ENCODE data around the gene OTOF.

The OTOF gene

DNA sequence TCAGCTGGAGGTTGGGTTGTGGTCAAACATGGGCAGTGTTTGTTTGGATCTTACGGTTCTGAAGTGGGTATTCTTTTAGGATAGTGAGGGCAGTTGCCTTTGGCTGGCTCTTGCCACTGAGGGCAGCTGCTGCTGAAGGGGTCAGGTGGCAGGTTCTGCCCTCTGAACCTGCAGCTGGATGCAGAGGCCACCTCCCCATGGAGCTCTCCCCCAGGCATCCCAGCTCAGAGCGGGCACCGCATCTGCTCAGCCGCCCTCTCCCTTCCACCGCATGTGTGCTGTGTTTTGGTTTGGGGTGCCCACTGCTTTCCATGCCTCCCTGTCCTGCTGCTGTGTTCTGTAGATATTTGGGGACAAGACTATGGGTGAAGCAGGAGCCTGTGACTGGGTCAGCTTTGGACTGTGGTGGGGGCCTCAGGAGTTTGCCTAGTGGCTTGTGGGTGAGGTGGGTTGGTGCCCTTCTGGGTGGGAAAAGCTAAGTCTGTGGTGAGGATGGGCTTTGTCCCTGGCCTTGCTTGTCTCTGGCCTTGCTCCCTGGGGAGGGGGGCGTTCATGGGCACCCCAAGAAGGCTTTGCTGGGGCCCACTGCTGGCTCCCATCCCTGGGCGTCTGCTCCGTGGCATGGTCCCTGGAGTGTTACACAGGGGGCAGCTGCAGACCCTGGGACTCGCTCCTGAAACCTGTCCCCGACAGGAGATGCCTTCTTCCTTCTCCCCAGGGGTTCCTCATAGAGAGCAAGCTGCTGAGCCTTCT lies 28.5 kb downstream of the OTOF start:
- no peak for DNase-seq (ENCODE audit: low spot score)

DNA sequence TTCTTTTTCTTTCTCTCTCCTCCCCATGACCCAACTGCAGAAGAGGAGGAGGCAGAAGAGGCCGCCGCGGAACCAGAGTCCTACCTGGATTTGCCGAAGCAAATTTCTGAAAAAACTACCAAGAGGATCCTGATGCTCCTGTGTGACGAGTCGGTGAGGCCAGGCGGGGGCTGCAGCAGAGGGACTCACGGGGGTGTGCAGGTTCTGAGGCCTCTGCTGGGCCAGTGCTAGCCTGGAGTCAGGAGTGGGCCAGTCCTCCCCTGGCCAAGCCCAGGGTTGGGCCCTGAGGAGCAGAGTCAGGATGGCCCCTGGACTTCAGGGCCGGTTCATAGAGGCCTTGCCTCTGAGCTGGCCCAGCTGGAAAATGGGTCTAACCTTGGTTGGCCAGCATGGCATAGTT lies 29.3 kb downstream of the OTOF start:
- no peak for DNase-seq (ENCODE audit: low spot score)

DNA sequence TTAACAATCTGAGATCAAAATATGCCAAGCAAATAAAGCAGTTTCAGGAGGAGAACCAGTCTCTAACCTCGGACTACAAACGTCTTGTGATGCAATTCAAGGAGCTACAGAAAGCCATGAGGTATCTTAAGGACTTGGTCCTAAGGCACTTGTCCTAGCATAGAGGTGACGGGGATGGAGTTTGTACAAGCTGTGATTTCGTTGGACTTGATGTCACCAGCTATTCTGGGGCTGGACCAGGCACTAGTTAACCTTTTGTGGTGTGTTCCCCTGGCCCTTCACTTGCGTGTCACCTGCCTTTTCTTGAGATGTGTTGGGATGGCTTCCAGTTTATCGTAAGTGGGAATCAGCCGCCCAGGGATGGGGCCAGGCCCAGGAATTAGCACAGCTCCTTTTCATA lies 33.7 kb downstream of the OTOF start:
- DNase-seq (ENCODE audit: low spot score) = no peak

DNA sequence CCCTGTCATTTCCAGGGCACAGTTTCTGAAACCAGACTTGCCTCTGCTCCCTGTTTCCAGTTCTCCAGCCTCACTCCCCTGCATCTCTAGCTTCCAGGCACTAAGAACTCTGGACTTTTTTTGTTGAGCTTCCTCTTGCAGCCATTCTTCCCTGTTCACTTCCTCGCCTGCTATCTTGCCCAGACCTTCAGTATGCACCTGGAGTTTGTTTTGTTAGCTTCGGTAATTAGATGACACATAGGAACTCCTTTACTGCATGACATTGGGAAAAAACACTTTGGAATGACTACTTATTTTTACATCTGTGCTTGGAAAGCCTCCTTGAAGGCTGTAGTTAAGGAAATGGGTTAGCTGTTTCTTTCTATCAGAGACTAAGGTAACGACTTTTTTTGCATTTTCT lies 35.2 kb downstream of the OTOF start:
- no peak for DNase-seq (ENCODE audit: low spot score)

DNA sequence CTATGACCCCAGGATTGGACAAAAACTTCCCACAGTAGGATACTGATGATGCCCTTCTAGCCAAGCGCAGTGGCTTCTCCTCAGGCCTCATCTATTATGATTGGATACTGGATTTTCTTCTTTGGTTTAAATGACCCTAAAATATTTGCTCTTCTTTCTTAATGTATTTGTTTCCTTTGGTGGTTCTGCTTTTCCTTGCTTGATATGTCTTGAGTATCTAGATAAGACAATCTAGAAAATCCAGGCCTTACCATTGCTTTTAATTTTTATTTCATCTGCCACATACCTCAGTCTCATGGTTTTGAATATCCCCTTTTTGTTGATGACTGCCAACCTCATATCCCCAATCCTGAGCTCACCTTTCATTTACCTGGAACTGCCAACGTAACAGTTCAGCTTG lies 35.6 kb downstream of the OTOF start:
- no peak for DNase-seq (ENCODE audit: low spot score)

DNA sequence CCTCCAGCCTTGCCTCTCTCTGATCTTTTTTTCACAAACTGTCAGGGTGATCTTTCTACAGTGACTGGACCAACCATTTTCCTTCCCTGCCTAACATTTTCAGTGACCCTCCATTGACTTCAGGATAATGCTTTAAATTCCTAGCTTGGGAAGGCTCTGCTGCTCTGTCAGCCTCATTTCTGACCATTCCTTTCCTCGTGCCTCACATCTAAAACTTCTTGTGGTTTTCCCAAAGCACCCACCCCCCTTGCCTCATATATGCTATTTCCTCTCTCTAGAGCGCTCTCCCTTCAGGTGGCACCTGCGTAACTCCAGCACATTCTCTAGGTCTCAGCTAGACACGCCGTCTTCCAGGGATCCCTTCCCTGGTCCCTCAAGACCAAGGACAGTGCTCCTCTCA lies 39.0 kb downstream of the OTOF start:
- no peak for DNase-seq (ENCODE audit: low spot score)

DNA sequence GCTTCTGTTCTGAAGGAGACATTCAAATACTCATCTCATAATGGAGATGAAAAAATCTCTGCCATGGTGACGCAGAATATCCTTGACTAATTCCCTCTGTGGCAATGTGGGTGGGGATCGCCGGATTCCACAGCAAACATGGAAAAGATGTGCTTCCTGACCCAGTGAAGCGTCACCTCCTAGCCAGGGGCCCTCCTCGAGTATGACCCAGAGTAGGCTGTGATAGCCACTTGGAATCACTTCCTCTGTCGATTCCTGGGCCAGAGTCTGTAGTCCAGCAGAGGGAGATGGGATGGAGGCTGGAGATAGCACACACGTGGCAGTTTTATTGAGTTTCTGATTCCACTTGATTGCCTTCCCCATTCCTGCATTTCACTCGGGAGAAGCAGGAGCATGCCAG lies 39.4 kb downstream of the OTOF start:
- no peak for DNase-seq (ENCODE audit: low spot score)

DNA sequence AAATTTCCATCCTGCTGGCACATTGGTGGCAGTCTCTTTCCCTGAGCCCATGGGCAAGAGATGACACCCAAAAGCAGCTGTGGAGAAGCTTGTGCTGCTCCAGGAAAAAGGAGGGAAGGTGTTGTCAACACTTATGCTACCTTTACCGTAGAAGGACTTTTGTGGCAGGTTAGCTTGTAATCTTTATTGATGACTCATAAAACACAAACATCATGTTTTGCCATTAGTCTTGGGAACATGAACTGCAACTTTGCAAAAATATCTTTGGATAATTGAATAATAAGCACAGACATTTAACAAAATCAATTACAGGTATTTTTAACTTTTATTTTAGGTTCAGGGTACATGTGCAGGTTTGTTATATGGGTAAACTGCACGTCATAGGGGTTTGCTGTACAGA lies 42.8 kb downstream of the OTOF start:
- no peak for DNase-seq (ENCODE audit: low spot score)

DNA sequence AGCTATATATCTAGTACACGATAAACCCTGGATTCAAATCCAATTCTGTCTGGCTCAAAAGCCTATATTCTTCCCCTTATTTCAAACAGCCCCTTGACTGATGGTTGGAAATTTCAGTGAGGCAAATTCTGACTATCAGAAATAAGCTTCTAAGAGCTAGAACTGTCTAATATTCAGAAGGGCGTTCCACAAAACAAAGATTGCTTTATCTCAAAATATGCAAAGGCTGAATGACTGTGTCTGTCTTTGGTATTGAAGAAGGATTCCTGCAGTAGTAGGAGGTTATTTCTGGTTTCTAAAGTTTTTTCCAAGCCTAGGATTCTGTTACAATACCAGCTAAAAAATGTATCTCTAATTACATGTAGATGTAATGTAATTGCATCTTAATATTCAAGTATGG lies 45.1 kb downstream of the OTOF start:
- no peak for DNase-seq (ENCODE audit: low spot score)

DNA sequence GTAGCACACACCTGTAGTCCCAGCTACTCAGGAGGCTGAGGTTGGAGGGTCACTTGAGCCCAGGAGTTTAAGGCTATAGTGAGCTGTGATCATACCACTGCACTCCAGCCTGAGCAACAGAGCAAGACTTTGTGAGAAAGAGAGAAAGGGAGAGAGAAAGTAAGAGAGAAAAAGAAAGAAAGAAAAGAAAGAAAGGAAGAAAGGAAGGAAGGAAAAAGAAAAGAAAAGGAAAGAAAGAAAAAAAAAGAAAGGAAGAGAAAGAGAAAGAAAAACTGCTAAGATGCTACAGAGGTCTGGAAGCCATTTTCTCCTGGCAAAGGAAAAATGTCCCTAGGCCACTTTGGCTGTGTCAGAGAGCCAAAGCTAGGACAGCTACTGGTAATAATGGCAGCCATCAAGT lies 45.6 kb downstream of the OTOF start:
- DNase-seq (ENCODE audit: low spot score) = no peak

DNA sequence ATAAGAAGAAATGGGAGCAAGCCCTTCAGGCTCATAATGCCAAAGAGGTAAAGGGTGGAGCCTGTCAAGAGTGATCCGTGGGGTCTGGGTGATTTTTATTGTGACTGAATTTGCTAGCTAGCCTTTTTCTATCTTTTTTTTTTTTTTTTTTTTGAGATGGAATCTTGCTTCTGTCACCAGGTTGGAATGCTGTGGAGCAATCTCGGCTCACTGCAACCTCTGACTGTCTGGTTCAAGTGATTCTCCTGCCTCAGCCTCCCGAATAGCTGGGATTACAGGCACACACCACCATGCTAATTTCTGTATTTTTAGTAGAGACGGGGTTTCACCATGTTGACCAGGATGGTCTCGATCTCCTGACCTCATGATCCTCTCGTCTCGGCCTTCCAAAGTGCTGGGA lies 47.1 kb downstream of the OTOF start:
- DNase-seq (ENCODE audit: low spot score) = no peak

DNA sequence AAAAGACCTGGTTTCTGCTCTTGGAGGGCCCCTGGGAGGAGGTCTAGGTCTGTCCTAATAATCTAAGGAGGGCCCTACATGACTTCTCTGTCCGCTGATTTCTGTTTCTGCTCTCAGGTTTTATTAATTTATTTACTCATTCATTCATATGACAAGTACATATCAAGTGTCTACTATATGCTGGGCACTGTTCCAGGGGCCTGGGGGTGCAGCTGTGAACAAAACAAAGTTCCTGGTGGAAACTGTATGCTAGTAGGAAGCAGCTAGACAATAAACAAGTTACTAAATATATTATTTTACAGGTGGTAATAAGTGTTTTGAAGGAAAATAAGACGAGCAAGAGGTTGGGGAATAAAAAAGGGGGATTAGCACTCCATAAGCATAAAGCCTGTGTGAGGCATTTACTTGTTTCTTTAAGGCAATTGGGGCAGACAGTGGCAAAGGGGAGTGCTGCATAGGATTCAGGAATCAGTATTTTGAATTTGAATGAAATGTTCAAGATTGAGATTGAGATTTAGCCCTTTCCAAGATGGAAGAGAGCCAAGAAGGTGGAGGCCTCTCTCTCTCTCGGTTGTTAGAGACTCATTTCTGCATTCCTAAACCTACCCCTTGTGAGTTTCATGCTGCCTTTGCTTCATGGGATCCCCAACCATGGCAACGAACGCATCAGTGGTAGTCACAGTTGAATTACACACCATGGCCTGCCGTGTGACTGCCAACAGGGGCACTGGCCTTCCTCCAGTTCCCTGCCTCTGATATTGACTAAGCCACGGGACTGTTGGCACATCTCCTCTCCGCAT lies 47.9 kb downstream of the OTOF start:
- no peak for DNase-seq (ENCODE audit: low spot score)

DNA sequence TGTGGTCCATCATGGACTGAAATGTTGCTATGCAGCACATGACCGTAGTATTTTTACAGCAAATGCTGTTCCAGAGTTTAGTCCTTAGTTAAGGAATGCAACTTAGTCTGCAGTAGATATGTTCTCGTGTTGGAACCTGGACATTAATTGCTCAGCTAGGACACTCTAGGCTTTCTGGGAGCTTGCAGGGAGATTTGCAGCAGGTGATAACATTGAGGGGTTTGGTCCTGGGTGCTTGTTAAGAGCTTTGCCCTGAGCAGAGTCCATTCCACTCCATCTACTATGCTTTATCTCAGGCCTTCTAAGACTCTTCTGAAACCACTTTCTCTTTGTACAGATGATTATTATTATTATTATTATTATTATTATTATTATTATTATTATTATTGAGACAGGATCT lies 49.1 kb downstream of the OTOF start:
- DNase-seq (ENCODE audit: low spot score) = no peak

DNA sequence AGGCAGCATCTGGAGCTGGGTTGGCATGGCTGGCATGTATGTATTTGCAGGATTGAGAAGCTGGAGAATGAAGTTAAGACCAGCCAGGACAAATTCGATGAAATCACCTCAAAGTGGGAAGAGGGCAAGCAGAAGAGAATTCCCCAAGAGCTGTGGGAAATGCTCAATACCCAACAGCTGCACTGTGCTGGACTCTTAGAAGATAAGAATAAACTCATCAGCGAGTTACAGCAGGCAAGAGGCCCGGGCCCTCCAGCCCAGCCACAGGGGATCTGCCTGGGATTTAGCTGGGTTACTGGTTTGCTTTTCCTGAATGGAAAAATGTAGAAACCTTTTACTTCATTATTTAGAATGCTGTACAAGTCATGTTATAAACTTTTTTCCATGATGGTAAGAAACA lies 53.7 kb downstream of the OTOF start:
- DNase-seq (ENCODE audit: low spot score) = no peak

DNA sequence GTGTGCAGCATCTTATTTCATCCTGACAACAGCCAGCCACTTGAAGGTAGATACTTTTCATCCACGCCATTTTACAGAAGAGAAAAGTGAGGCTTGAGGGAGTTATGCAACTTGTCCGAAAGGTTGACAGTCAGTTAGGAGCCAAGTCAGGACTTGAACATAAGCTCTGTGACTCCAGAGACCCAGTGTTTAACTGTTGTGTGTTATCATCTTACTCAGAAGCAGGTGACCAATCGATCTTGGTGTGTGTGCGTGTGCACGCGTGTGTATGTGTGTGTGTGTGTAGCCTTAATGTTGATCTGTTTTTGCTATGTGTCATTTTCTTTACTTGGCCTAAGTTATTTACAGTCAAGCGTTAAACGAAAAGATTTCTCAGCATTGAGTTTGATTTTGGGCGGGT lies 54.2 kb downstream of the OTOF start:
- no peak for DNase-seq (ENCODE audit: low spot score)

DNA sequence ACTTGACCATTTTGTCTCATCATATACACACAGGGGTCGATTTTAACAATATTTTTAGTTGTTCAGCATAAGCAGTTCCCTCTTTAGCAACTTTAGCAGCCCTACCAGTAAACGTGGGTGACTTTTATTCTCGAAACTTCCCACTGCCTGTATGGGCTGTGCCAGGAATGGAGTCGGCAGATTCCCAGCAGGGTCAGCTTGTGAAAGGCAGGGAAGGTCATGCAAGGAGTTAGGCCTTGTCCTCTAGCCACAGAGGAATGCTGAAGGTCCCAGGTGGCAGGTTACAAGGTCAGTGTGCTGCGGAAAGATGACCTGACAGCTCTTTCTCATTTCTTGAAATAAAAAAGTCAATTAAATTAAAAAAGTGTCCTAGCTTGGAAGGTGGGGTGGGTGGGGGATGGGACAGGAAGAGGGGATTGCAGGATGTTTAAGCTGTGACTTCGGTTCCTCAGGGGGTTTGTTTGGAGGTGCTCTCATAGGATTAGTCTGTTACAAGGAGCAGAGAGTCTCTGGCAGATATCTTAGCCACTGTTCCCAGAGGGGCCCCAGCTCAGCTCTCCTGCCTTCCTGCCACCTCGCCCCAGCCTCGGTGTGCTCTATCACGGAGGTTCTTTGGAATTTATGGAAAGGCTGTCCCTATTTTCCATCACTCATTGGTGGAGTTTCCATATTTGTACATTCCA lies 54.8 kb downstream of the OTOF start:
- no peak for DNase-seq (ENCODE audit: low spot score)

DNA sequence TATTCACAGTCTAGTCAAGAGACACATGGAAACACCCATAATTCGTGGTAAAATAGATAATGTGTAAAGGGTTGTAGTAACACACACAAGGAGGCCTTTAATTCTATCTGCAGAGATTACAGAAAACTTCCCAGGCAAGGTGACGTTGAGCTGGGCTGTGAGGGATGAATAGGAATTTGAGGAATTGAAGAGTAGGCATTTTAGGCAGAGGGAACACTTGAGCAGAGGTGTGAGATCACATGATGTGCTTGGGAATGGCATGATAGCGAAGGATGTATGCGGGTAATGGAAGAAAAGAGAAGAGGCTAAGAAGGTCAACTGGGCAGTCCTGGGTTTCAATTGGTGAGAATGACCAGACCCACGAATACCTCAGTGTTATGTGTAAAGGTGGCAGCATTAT lies 56.0 kb downstream of the OTOF start:
- no peak for DNase-seq (ENCODE audit: low spot score)

DNA sequence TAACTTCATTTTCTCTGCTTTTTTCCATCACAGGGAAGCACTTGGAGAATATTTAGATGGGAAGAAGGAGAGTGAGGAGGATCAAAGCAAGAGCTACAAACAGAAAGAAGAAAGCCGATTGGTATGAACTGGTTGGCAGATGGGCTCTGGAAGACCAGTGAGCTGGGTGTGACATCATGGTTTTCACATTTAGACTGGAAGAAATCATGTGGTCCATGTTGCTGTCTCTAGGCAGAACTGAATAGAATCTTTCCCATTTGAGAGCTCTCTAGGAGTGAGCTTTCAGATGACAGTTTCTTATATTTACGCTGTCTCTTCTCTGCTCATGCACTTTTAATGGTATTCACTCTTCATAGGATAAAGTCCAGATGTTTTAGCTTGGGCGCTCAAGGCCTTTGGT lies 63.6 kb downstream of the OTOF start:
- DNase-seq (ENCODE audit: low spot score) = no peak

DNA sequence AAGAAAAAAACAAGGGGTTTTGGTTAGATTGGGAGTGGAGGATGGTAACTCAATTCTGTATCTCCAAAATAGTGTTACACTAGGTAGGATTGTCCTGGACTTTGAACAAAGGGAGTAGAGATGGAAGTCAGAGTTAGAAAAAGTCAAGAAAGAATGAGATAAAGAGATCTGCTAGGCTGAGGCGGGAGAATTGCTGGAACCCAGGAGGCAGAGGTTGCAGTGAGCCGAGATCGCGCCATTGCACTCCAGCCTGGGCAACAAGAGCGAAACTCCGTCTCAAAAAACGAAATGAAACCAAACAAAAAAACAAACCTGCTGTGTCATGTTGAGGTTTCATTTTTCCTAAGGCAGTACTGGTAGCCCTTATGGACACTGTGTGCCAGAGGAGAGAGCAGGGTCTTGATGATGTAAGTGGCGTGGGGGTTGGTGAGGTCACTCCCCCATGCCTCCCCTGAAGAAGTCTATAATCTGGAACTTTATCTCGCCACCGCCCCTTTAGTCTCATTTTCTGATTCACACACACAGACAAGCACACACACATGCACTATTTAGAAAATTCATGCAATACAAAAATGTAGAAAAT lies 65.7 kb downstream of the OTOF start:
- DNase-seq (ENCODE audit: low spot score) = no peak

DNA sequence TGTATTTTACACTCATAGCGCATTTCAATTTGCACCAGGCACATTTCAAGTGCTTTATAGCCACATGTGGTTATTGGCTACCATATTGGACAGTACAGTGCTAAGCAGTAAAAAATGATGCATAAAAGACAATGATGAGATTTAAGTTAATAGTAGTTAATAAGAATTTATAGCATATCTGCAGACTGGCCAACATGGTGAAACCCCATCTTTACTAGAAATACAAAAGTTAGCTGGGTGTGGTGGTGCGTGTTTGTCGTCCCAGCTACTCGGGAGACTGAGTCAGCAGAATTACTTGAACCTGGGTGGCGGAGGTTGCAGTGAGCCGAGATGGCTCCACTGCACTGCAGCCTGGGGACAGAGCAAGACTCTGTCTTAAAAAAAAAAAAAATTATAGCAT lies 66.5 kb downstream of the OTOF start:
- DNase-seq (ENCODE audit: low spot score) = no peak

DNA sequence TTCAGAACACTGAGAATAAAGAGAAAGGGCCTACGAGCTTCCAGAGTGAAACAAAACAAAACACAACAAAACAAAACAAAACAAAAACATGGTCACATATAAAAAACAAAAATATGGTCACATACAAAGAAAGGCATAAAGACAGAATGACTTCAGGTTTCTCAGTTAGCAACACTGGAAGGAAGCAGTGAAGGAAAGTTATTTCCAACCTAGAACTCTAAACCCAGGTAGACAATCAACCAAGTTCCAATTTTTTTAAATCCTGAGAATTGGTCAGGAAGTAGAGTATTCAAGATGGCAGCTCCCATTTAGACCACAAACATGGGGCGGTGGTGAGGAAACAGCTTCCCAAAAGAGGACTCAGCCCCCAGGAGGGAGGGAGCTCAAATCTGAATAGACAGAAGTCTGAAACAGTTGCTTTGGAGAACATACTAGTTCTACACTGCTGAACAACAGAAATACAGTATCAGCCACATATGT lies 67.1 kb downstream of the OTOF start:
- no peak for DNase-seq (ENCODE audit: low spot score)

DNA sequence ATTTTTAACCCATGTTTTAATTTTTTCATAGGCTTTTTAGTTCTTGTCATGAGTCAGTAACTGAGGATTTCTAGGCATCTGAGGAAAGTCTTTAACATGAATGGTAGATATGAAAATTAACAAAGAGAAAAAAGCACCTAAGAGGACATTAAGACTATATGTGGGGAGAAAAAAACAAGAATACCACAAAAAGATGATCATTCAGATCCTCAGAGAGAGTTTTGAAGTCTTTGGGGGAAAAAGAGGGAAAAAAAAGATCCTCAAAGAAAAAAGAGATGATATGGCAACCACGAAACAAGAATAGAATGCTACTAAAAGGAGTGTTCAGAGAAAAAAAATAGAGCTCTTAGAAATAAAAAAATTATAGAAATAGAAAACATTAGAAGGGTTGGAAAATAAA lies 68.1 kb downstream of the OTOF start:
- no peak for DNase-seq (ENCODE audit: low spot score)

DNA sequence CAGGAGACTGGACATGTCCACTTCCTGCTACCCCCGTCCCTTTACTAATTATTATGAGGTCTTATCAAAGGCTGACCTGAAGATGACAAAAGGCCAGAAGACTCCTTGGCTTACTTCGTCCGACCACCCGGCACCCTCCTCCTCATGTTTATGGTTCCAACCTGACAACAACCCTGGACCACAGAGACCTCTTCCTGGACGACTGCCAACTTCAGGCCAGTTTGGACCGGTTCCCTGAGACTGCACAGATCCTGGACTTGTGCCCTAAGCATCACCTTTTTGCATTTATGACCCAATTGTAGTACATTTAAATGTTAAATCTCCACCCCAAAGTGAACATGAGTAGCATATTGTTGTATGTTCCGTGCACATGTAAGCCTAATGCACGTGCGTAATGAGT lies 70.4 kb downstream of the OTOF start:
- no peak for DNase-seq (ENCODE audit: low spot score)

Data from AG08396 (cell line).